Measurements from ENCODE around the gene PDZRN3.

Gene PDZRN3

GRCh38 chr3:73550032-73550431 is 74.7 kb downstream of the PDZRN3 start:
- DNase-seq (ENCODE audit: low read depth), result no peak
- H3K4me3 ChIP-seq (ENCODE audit: low read length), result no peak overlapping the region
- no peak for TF ChIP-seq CTCF (conservative IDR thresholded peaks at IDR 0.05; ENCODE audit: low read length)

GRCh38 chr3:73549051-73549600 is 75.6 kb downstream of the PDZRN3 start:
- TF ChIP-seq CTCF (conservative IDR thresholded peaks at IDR 0.05; ENCODE audit: low read length), result no peak
- H3K4me3 ChIP-seq (ENCODE audit: low read length), result no peak overlapping the region
- no peak for DNase-seq (ENCODE audit: low read depth)

GRCh38 chr3:73548436-73548835 is 76.3 kb downstream of the PDZRN3 start:
- no peak for TF ChIP-seq CTCF (conservative IDR thresholded peaks at IDR 0.05; ENCODE audit: low read length)
- no peak for DNase-seq (ENCODE audit: low read depth)
- no peak overlapping the region for H3K4me3 ChIP-seq (ENCODE audit: low read length)

GRCh38 chr3:73547427-73548248 is 77.1 kb downstream of the PDZRN3 start:
- H3K4me3 ChIP-seq (ENCODE audit: low read length), result peak overlapping the region; percentile 41
- DNase-seq (ENCODE audit: low read depth), result peak; percentile 99
- no peak for TF ChIP-seq CTCF (conservative IDR thresholded peaks at IDR 0.05; ENCODE audit: low read length)

- TF ChIP-seq CTCF (conservative IDR thresholded peaks at IDR 0.05; ENCODE audit: low read length), result no peak
- peak overlapping the region; percentile 41 for H3K4me3 ChIP-seq (ENCODE audit: low read length)
- peak; percentile 95 for DNase-seq (ENCODE audit: low read depth)
These were observed 77.8 kb downstream of the PDZRN3 start for GRCh38 chr3:73546961-73547360.

- H3K4me3 ChIP-seq (ENCODE audit: low read length), result no peak overlapping the region
- DNase-seq (ENCODE audit: low read depth), result no peak
- no peak for TF ChIP-seq CTCF (conservative IDR thresholded peaks at IDR 0.05; ENCODE audit: low read length)
These were observed 81.3 kb downstream of the PDZRN3 start for GRCh38 chr3:73543412-73543811.

GRCh38 chr3:73542136-73542535 is 82.6 kb downstream of the PDZRN3 start:
- DNase-seq (ENCODE audit: low read depth), result no peak
- no peak for TF ChIP-seq CTCF (conservative IDR thresholded peaks at IDR 0.05; ENCODE audit: low read length)
- H3K4me3 ChIP-seq (ENCODE audit: low read length), result no peak overlapping the region

Measured in AG10803 (cell line).